HK-2 (cell line): ENCODE results near the gene PNMA1.

Experiments
- DNase-seq: peaks from one replicate; pipeline ENCODE4 v3.0.0-alpha.2; 2018; ENCODE audit not compliant: unreplicated experiment

The PNMA1 gene

GRCh38 chr14:73663548-73664212, 50.5 kb downstream of the PNMA1 start:
- DNase-seq = no peak

GRCh38 chr14:73662487-73662943, 51.7 kb downstream of the PNMA1 start:
- peak; percentile 60 for DNase-seq

GRCh38 chr14:73661872-73662271, 52.3 kb downstream of the PNMA1 start:
- no peak for DNase-seq
